ENCODE results near the gene FKRP. TPM values are rescaled to one million over a fixed set of nuclear protein-coding genes. Genes with fewer than 3 reads are reported as not detected.

Gene FKRP
- total and polyA plus RNA-seq, 2 of the 13 experiments (the other 11 are each of a cell fraction or from before 2014, with no cell fraction given), result 7.3 to 9.8 TPM

DNA sequence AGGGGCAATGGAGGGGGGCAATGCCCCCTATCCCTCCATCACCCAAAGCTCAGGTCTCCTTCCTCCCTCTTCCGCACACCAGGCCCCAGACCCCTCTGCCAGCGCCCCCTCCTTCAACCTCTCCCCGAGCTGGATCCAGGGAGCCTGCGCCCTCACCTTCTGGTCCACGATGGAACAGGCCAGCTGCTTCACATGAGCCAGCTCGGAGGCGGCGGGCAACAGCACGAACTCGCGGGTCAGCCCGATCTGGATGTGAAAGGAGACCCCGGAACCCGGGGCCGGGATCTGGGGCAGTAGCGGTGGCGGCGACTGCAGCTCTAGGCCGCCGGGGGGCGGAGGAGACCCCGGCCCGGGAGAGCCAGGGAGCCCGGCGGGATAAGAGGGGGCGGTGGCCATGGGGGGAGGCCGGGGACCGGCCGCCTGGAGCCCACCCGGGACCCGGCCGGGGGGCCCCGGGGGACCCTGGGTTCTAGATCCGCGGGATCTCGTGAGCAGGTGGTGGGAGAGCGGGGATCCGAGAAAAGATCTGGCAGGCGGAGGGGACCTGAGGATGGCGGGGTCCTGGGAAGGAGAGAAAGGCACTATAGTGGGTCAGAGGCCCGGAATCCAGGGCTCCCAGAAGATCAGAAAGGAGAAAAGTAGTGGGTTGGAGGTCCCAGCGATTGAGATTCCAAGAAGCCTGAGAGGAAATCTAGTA lies 29.7 kb upstream of the FKRP start:
- H4K20me1 ChIP-seq (ENCODE audit: insufficient read depth, low read length), result no peaks in the 10 kb centered on the region
- DNase-seq (ENCODE audit: low spot score) (no peak), ATAC-seq (peak; percentile 6; the same call in 2 of the 3 replicates), FAIRE-seq (no peak)
- H2AFZ ChIP-seq (ENCODE audit: low read length), result no peak overlapping the region
- peaks cover 15% of the 10 kb centered on the region for H3K4me1 ChIP-seq (ENCODE audit: insufficient read depth, low read length)
- peak overlapping the region; percentile 79 to 83 (median 82) for H3K4me3 ChIP-seq (replicated peaks in 1 of 3; ENCODE audit: insufficient read depth in 1 of 3, low read depth in 2 of 3, low read length in 3 of 3)
- 2% methylated on average over 18 of the region's 42 CpGs for WGBS (ENCODE audit: low lambda C conversion rate)
- no peaks in the 10 kb centered on the region for H3K9me3 ChIP-seq (ENCODE audit: low read length)
- BruUV-seq (replicated peaks), result no TSS peak
- peak overlapping the region; percentile 38 for H3K27ac ChIP-seq (ENCODE audit: extremely low read length, insufficient read depth, low read length)
- CTCF ChIA-PET (ENCODE audit: low intra/inter-chr PET ratio, low total read pairs), result no interaction called here
- H3K27me3 ChIP-seq (ENCODE audit: control insufficient read depth in 1 of 2, insufficient read depth in 2 of 2, low read length in 2 of 2), result no peaks in the 10 kb centered on the region; a peak in 1 of 5 replicates
- peak overlapping the region; percentile 96 for H3K4me2 ChIP-seq (ENCODE audit: low read depth, low read length)
- peaks cover 20% of the 10 kb centered on the region for H3K79me2 ChIP-seq (ENCODE audit: insufficient read depth, low read length)
- intact Hi-C loops (cut with micrococcal nuclease; ENCODE audit: unreplicated experiment) (no loop called here), in situ Hi-C loops (cut with HindIII; ENCODE audit: extremely low pct_ligation_motif_present, low pct_unique_long_range_greater_than_20kb) (no loop called here)
- POLR2A ChIA-PET, result interaction anchor here (0.8 to 1.4 kb wide), 3 partner anchors 9 to 30 kb away, joined by 3 read pairs; partner anchors contain the start of genes FKRP and STRN4
- peak overlapping the region; percentile 75 for H3K9ac ChIP-seq (ENCODE audit: insufficient read depth, low read depth, low read length)
- peaks cover 0 to 4% of the 10 kb centered on the region in 2 experiments; a peak in 2 of 5 replicates for H3K36me3 ChIP-seq (replicated peaks in 1 of 2; ENCODE audit: control insufficient read depth in 1 of 2, insufficient read depth in 2 of 2, low read length in 2 of 2)
- TF ChIP-seq NAIF1 (CRISPR knock-in tag; IDR thresholded peaks at IDR 0.05; ENCODE audit: borderline replicate concordance), result no peak
- no peak for TF ChIP-seq PRPF4 (IDR thresholded peaks at IDR 0.05; ENCODE audit: low read depth, low read length, poor library complexity, severe bottlenecking)
- TF ChIP-seq, protein P1, sequence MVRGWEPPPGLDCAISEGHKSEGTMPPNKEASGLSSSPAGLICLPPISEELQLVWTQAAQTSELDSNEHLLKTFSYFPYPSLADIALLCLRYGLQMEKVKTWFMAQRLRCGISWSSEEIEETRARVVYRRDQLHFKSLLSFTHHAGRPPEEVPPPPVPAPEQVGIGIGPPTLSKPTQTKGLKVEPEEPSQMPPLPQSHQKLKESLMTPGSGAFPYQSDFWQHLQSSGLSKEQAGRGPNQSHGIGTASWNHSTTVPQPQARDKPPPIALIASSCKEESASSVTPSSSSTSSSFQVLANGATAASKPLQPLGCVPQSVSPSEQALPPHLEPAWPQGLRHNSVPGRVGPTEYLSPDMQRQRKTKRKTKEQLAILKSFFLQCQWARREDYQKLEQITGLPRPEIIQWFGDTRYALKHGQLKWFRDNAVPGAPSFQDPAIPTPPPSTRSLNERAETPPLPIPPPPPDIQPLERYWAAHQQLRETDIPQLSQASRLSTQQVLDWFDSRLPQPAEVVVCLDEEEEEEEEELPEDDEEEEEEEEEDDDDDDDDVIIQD (CRISPR knock-in tag; IDR thresholded peaks at IDR 0.05; ENCODE audit: low read depth), result no peak
- TF ChIP-seq NR2F6 (IDR thresholded peaks at IDR 0.05), result no peak
- TF ChIP-seq NR2F6 (CRISPR knock-in tag; IDR thresholded peaks at IDR 0.05), result no peak
- no peak for TF ChIP-seq KDM5B (CRISPR knock-in tag; IDR thresholded peaks at IDR 0.05; ENCODE audit: borderline replicate concordance)
- TF ChIP-seq, protein P2, sequence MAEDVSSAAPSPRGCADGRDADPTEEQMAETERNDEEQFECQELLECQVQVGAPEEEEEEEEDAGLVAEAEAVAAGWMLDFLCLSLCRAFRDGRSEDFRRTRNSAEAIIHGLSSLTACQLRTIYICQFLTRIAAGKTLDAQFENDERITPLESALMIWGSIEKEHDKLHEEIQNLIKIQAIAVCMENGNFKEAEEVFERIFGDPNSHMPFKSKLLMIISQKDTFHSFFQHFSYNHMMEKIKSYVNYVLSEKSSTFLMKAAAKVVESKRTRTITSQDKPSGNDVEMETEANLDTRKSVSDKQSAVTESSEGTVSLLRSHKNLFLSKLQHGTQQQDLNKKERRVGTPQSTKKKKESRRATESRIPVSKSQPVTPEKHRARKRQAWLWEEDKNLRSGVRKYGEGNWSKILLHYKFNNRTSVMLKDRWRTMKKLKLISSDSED (CRISPR knock-in tag; IDR thresholded peaks at IDR 0.05), result no peak
- TF ChIP-seq AKAP8 (CRISPR knock-in tag; IDR thresholded peaks at IDR 0.05), result no peak
- TF ChIP-seq, protein P3, sequence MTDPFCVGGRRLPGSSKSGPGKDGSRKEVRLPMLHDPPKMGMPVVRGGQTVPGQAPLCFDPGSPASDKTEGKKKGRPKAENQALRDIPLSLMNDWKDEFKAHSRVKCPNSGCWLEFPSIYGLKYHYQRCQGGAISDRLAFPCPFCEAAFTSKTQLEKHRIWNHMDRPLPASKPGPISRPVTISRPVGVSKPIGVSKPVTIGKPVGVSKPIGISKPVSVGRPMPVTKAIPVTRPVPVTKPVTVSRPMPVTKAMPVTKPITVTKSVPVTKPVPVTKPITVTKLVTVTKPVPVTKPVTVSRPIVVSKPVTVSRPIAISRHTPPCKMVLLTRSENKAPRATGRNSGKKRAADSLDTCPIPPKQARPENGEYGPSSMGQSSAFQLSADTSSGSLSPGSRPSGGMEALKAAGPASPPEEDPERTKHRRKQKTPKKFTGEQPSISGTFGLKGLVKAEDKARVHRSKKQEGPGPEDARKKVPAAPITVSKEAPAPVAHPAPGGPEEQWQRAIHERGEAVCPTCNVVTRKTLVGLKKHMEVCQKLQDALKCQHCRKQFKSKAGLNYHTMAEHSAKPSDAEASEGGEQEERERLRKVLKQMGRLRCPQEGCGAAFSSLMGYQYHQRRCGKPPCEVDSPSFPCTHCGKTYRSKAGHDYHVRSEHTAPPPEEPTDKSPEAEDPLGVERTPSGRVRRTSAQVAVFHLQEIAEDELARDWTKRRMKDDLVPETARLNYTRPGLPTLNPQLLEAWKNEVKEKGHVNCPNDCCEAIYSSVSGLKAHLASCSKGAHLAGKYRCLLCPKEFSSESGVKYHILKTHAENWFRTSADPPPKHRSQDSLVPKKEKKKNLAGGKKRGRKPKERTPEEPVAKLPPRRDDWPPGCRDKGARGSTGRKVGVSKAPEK (CRISPR knock-in tag; IDR thresholded peaks at IDR 0.05; ENCODE audit: borderline replicate concordance), result no peak
- peak; percentile 40; the same call in 1 of the 2 replicates for TF ChIP-seq ZFX (CRISPR knock-in tag; IDR thresholded peaks at IDR 0.05; ENCODE audit: low read depth)
- TF ChIP-seq SIX4 (CRISPR knock-in tag; IDR thresholded peaks at IDR 0.05), result no peak
- TF ChIP-seq PHF20 (CRISPR knock-in tag; IDR thresholded peaks at IDR 0.05), result peak; percentile 8; the same call in 1 of the 2 replicates
- no peak for TF ChIP-seq MXD4 (CRISPR knock-in tag; IDR thresholded peaks at IDR 0.05)
- no peak for TF ChIP-seq NR2C2 (CRISPR knock-in tag; IDR thresholded peaks at IDR 0.05; ENCODE audit: borderline replicate concordance)
- TF ChIP-seq, protein P4, sequence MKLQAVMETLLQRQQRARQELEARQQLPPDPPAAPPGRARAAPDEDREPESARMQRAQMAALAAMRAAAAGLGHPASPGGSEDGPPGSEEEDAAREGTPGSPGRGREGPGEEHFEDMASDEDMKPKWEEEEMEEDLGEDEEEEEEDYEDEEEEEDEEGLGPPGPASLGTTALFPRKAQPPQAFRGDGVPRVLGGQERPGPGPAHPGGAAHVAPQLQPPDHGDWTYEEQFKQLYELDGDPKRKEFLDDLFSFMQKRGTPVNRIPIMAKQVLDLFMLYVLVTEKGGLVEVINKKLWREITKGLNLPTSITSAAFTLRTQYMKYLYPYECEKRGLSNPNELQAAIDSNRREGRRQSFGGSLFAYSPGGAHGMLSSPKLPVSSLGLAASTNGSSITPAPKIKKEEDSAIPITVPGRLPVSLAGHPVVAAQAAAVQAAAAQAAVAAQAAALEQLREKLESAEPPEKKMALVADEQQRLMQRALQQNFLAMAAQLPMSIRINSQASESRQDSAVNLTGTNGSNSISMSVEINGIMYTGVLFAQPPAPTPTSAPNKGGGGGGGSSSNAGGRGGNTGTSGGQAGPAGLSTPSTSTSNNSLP (IDR thresholded peaks at IDR 0.05; ENCODE audit: low read depth, low read length), result no peak
- no peak for TF ChIP-seq MAFF (IDR thresholded peaks at IDR 0.05; ENCODE audit: low read depth, low read length)
- TF ChIP-seq ZSCAN20 (CRISPR knock-in tag; IDR thresholded peaks at IDR 0.05; ENCODE audit: borderline replicate concordance), result no peak
- TF ChIP-seq SP4 (CRISPR knock-in tag; IDR thresholded peaks at IDR 0.05), result no peak
